Measurements from ENCODE around the gene SRPRB. TPM values are rescaled to one million over a fixed set of nuclear protein-coding genes. Genes with fewer than 3 reads are reported as not detected.

The SRPRB gene
- polyA plus RNA-seq, 1 of the 3 experiments (the other 2 are of a cell fraction), result 54.3 TPM

GRCh38 chr3:133838916-133839800, 33.5 kb downstream of the SRPRB start (continued):
- no peak for TF ChIP-seq ZBTB33 (IDR thresholded peaks at IDR 0.05; ENCODE audit: borderline replicate concordance, low read depth)
- no peak for TF ChIP-seq TAF1 (IDR thresholded peaks at IDR 0.05; ENCODE audit: borderline replicate concordance, low read depth, low read length)
- TF ChIP-seq CHD2 (IDR thresholded peaks at IDR 0.05; ENCODE audit: low read length, partially characterized antibody), result no peak
- no peak for TF ChIP-seq EP300 (IDR thresholded peaks at IDR 0.05; ENCODE audit: borderline replicate concordance in 1 of 2, low read depth in 1 of 2, low read length in 1 of 2)
- TF ChIP-seq NRF1 (IDR thresholded peaks at IDR 0.05; ENCODE audit: low read depth, low read length), result no peak

GRCh38 chr3:133840055-133840737, 34.6 kb downstream of the SRPRB start:
- WGBS (ENCODE audit: low lambda C conversion rate), result 39% methylated on average over 2 of the region's 9 CpGs
- POLR2A ChIA-PET, result no interaction called here
- no peak overlapping the region for H3K9ac ChIP-seq
- no peaks in the 10 kb centered on the region for H3K27me3 ChIP-seq (ENCODE audit: insufficient read depth)
- CTCF ChIA-PET, result interaction anchor here (0.9 kb wide), 1 partner anchor 90 kb away, joined by 3 read pairs; no protein-coding TSS in a partner anchor
- no peak for TF ChIP-seq EZH2phosphoT487 (IDR thresholded peaks at IDR 0.05; ENCODE audit: borderline replicate concordance, low read depth)
- no peak for TF ChIP-seq PBX3 (IDR thresholded peaks at IDR 0.05)
- no peak for TF ChIP-seq RXRA (IDR thresholded peaks at IDR 0.05; ENCODE audit: borderline replicate concordance, low read depth)
- no peak for TF ChIP-seq MXI1 (IDR thresholded peaks at IDR 0.05; ENCODE audit: low read depth, low read length)
- no peak for TF ChIP-seq USF2 (IDR thresholded peaks at IDR 0.05; ENCODE audit: borderline replicate concordance, low read depth, low read length)
- no peak for TF ChIP-seq RFX5 (IDR thresholded peaks at IDR 0.05; ENCODE audit: low read length)
- no peak for TF ChIP-seq FOSL2 (IDR thresholded peaks at IDR 0.05; ENCODE audit: borderline replicate concordance, low read depth)
- no peak for TF ChIP-seq POLR2AphosphoS5 (IDR thresholded peaks at IDR 0.05; ENCODE audit: low read depth, low read length)
- TF ChIP-seq CHD2 (IDR thresholded peaks at IDR 0.05; ENCODE audit: low read length, partially characterized antibody), result no peak
- no peak for TF ChIP-seq GABPA (IDR thresholded peaks at IDR 0.05; ENCODE audit: low read depth)
- TF ChIP-seq YY1 (IDR thresholded peaks at IDR 0.05; ENCODE audit: low read depth), result no peak
- no peak for TF ChIP-seq SMC3 (IDR thresholded peaks at IDR 0.05; ENCODE audit: low read depth, low read length)
- TF ChIP-seq, protein P1, sequence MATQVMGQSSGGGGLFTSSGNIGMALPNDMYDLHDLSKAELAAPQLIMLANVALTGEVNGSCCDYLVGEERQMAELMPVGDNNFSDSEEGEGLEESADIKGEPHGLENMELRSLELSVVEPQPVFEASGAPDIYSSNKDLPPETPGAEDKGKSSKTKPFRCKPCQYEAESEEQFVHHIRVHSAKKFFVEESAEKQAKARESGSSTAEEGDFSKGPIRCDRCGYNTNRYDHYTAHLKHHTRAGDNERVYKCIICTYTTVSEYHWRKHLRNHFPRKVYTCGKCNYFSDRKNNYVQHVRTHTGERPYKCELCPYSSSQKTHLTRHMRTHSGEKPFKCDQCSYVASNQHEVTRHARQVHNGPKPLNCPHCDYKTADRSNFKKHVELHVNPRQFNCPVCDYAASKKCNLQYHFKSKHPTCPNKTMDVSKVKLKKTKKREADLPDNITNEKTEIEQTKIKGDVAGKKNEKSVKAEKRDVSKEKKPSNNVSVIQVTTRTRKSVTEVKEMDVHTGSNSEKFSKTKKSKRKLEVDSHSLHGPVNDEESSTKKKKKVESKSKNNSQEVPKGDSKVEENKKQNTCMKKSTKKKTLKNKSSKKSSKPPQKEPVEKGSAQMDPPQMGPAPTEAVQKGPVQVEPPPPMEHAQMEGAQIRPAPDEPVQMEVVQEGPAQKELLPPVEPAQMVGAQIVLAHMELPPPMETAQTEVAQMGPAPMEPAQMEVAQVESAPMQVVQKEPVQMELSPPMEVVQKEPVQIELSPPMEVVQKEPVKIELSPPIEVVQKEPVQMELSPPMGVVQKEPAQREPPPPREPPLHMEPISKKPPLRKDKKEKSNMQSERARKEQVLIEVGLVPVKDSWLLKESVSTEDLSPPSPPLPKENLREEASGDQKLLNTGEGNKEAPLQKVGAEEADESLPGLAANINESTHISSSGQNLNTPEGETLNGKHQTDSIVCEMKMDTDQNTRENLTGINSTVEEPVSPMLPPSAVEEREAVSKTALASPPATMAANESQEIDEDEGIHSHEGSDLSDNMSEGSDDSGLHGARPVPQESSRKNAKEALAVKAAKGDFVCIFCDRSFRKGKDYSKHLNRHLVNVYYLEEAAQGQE (IDR thresholded peaks at IDR 0.05; ENCODE audit: low read depth, low read length), result no peak
- no peaks in the 10 kb centered on the region for H3F3A ChIP-seq (replicated peaks; ENCODE audit: insufficient read depth)
- no peaks in the 10 kb centered on the region for H3K9me3 ChIP-seq
- H3K9me2 ChIP-seq, result no peaks in the 10 kb centered on the region
- no peaks in the 10 kb centered on the region for H3K36me3 ChIP-seq (replicated peaks in 1 of 2; ENCODE audit: control insufficient read depth in 1 of 2, insufficient read depth in 2 of 2, low read length in 1 of 2)
- no peak for DNase-seq
- H3K4me2 ChIP-seq, result no peak overlapping the region
- no peak overlapping the region for H2AFZ ChIP-seq (ENCODE audit: low read depth)
- H3K79me2 ChIP-seq (ENCODE audit: insufficient read depth), result no peaks in the 10 kb centered on the region
- H3K27ac ChIP-seq (ENCODE audit: low read depth in 2 of 2, low read length in 1 of 2), result no peak overlapping the region
- no peak overlapping the region for H3K4me3 ChIP-seq (ENCODE audit: low read depth in 2 of 2, low read length in 1 of 2)
- no peaks in the 10 kb centered on the region for H4K20me1 ChIP-seq (ENCODE audit: insufficient read depth)
- no peaks in the 10 kb centered on the region; a peak in 1 of 4 replicates for H3K4me1 ChIP-seq (ENCODE audit: control insufficient read depth in 1 of 2, insufficient read depth in 2 of 2, low read depth in 1 of 2, low read length in 1 of 2)

Measured in SK-N-SH (cell line).